Immature natural killer cell (primary cell): ENCODE results near the gene NR3C2. TPM values are rescaled to one million over a fixed set of nuclear protein-coding genes. Genes with fewer than 3 reads are reported as not detected.
"Not testable (repeated sequence)": the region's sequence is repeated elsewhere in the genome, so short reads cannot be mapped to it uniquely, and the experiment has no call there.

Experiments used
- DNase-seq, 3 donors: peaks; one replicate each; pipeline ENCODE4 v3.0.0; 2022; ENCODE audit warnings: mixed read lengths in 1 of 3
- H3K27ac Mint-ChIP-seq, 6 donors: one replicate each; pipeline ENCODE4 v1.8.0; 2020; ENCODE audit warnings: mixed read lengths in 6 of 6, mild to moderate bottlenecking in 5 of 6, inconsistent platforms in 4 of 6, moderate library complexity in 3 of 6
- H3K27me3 Mint-ChIP-seq, 3 donors: one replicate each; pipeline ENCODE4 v1.8.0; 2020 to 2021; ENCODE audit warnings: low read depth in 3 of 3, mild to moderate bottlenecking in 3 of 3, mixed read lengths in 3 of 3, moderate library complexity in 3 of 3, inconsistent platforms in 1 of 3
- H3K36me3 Mint-ChIP-seq, 3 donors: one replicate each; pipeline ENCODE4 v1.8.0; 2020; ENCODE audit warnings: mixed read lengths in 3 of 3, inconsistent platforms in 2 of 3, mild to moderate bottlenecking in 2 of 3
- H3K4me1 Mint-ChIP-seq, 2 donors: one replicate each; pipeline ENCODE4 v1.8.0; 2020; ENCODE audit warnings: inconsistent platforms in 2 of 2, mild to moderate bottlenecking in 2 of 2, mixed read lengths in 2 of 2, moderate library complexity in 1 of 2
- H3K4me3 Mint-ChIP-seq, 5 donors: one replicate each; pipeline ENCODE4 v1.8.0; 2020; ENCODE audit warnings: mild to moderate bottlenecking in 5 of 5, mixed read lengths in 5 of 5, inconsistent platforms in 3 of 5, moderate library complexity in 3 of 5
- H3K9me3 Mint-ChIP-seq, 6 donors: one replicate each; pipeline ENCODE4 v1.8.0; 2020; ENCODE audit warnings: mild to moderate bottlenecking in 6 of 6, mixed read lengths in 6 of 6, inconsistent platforms in 4 of 6, moderate library complexity in 3 of 6
- polyA plus RNA-seq, 3 donors: library from polyadenylated mRNA; unstranded; fragments of 300-500 nt; fragmentation: Illumina TruSeq; gene quantifications; one replicate each; pipeline ENCODE4 v1.2.3, GENCODE V29; 2021

The NR3C2 gene
- polyA plus RNA-seq, 3 donors from 2014 or later = 1.0 to 1.2 (median 1.1) TPM

GRCh38 chr4:148091896-148092295 is 350.3 kb downstream of the NR3C2 start:
- H3K4me3 Mint-ChIP-seq = no peak overlapping the region
- no peak for DNase-seq
- H3K4me1 Mint-ChIP-seq = no peaks in the 10 kb centered on the region
- no peaks in the 10 kb centered on the region for H3K27me3 Mint-ChIP-seq
- H3K36me3 Mint-ChIP-seq = no peaks in the 10 kb centered on the region
- peaks cover 0 to 2% (median 0%) of the 10 kb centered on the region in 6 donors for H3K9me3 Mint-ChIP-seq
- no peak overlapping the region for H3K27ac Mint-ChIP-seq

GRCh38 chr4:148090503-148091476 is 351.4 kb downstream of the NR3C2 start:
- Mint-ChIP-seq H3K27ac (no peak overlapping the region), H3K27me3 (no peaks in the 10 kb centered on the region), H3K4me3 (no peak overlapping the region), H3K4me1 (no peaks in the 10 kb centered on the region), H3K36me3 (no peaks in the 10 kb centered on the region), H3K9me3 (peaks cover 0 to 6% (median 0%) of the 10 kb centered on the region in 6 donors)
- DNase-seq = no peak

- H3K9me3 Mint-ChIP-seq = peaks cover 0 to 6% (median under 1%) of the 10 kb centered on the region in 6 donors
Observed at GRCh38 chr4:148090029-148090428, 352.2 kb downstream of the NR3C2 start.

GRCh38 chr4:148089624-148090023 is 352.6 kb downstream of the NR3C2 start:
- Mint-ChIP-seq H3K4me1 (no peaks in the 10 kb centered on the region), H3K27me3 (peaks cover 0 to 2% (median 0%) of the 10 kb centered on the region in 3 donors), H3K4me3 (no peak overlapping the region), H3K9me3 (peaks cover 0 to 6% (median under 1%) of the 10 kb centered on the region in 6 donors), H3K36me3 (no peaks in the 10 kb centered on the region), H3K27ac (no peak overlapping the region)
- no peak for DNase-seq

More at GRCh38 chr4:148090029-148090428, 352.2 kb downstream of the NR3C2 start:
- Mint-ChIP-seq H3K4me1 (no peaks in the 10 kb centered on the region), H3K27me3 (peaks cover 0 to 2% (median 0%) of the 10 kb centered on the region in 3 donors), H3K36me3 (no peaks in the 10 kb centered on the region), H3K4me3 (no peak overlapping the region), H3K27ac (peak overlapping the region in 1 of 6 donors; percentile 38)
- DNase-seq = no peak

- H3K4me3 Mint-ChIP-seq, H3K9me3 Mint-ChIP-seq, H3K27me3 Mint-ChIP-seq, H3K27ac Mint-ChIP-seq, H3K4me1 Mint-ChIP-seq, DNase-seq: not testable (repeated sequence)
- H3K36me3 Mint-ChIP-seq = peaks cover 9 to 13% (median 9%) of the 10 kb centered on the region in 3 donors
Observed at GRCh38 chr4:148083073-148083472, 359.1 kb downstream of the NR3C2 start.

GRCh38 chr4:148081745-148082144 is 360.5 kb downstream of the NR3C2 start:
- Mint-ChIP-seq H3K4me3 (no peak overlapping the region), H3K4me1 (no peaks in the 10 kb centered on the region), H3K27me3 (peaks cover 0 to 3% (median 2%) of the 10 kb centered on the region in 3 donors), H3K9me3 (peaks cover 0 to 4% (median under 1%) of the 10 kb centered on the region in 6 donors), H3K36me3 (peaks cover 9 to 23% (median 18%) of the 10 kb centered on the region in 3 donors), H3K27ac (no peak overlapping the region)
- no peak for DNase-seq

GRCh38 chr4:148081267-148081666 is 360.9 kb downstream of the NR3C2 start:
- Mint-ChIP-seq H3K4me3 (no peak overlapping the region), H3K36me3 (peaks cover 11 to 24% (median 19%) of the 10 kb centered on the region in 3 donors), H3K27me3 (peaks cover 0 to 3% (median 2%) of the 10 kb centered on the region in 3 donors), H3K4me1 (no peaks in the 10 kb centered on the region), H3K27ac (no peak overlapping the region), H3K9me3 (peaks cover under 1 to 2% (median 2%) of the 10 kb centered on the region in 6 donors)
- no peak for DNase-seq

- Mint-ChIP-seq H3K4me3 (no peak overlapping the region), H3K27ac (peak overlapping the region in 1 of 6 donors; percentile 35), H3K27me3 (peaks cover 0 to 4% (median 0%) of the 10 kb centered on the region in 3 donors), H3K36me3 (peaks cover 24 to 38% (median 33%) of the 10 kb centered on the region in 3 donors), H3K9me3 (peaks cover under 1 to 15% (median 10%) of the 10 kb centered on the region in 6 donors), H3K4me1 (no peaks in the 10 kb centered on the region)
- no peak for DNase-seq
Observed at GRCh38 chr4:148079961-148080360, 362.3 kb downstream of the NR3C2 start.

GRCh38 chr4:148078061-148078460 is 364.2 kb downstream of the NR3C2 start:
- H3K36me3 Mint-ChIP-seq = peaks cover 41 to 55% (median 51%) of the 10 kb centered on the region in 3 donors
- DNase-seq = no peak
- no peak overlapping the region for H3K27ac Mint-ChIP-seq
- H3K4me3 Mint-ChIP-seq = no peak overlapping the region
- peaks cover 0 to 1% (median 0%) of the 10 kb centered on the region in 3 donors for H3K27me3 Mint-ChIP-seq
- no peaks in the 10 kb centered on the region for H3K4me1 Mint-ChIP-seq
- H3K9me3 Mint-ChIP-seq = peaks cover 4 to 31% (median 24%) of the 10 kb centered on the region in 6 donors

- H3K27me3 Mint-ChIP-seq = peaks cover 0 to 1% (median 0%) of the 10 kb centered on the region in 3 donors
- DNase-seq = no peak
- peaks cover 46 to 60% (median 54%) of the 10 kb centered on the region in 3 donors for H3K36me3 Mint-ChIP-seq
- H3K4me3 Mint-ChIP-seq = no peak overlapping the region
- H3K4me1 Mint-ChIP-seq = no peaks in the 10 kb centered on the region
- H3K9me3 Mint-ChIP-seq = peaks cover 4 to 31% (median 24%) of the 10 kb centered on the region in 6 donors
- H3K27ac Mint-ChIP-seq = no peak overlapping the region
Observed at GRCh38 chr4:148077581-148077980, 364.6 kb downstream of the NR3C2 start.

- H3K4me1 Mint-ChIP-seq = no peaks in the 10 kb centered on the region
- H3K9me3 Mint-ChIP-seq = peaks cover 4 to 31% (median 24%) of the 10 kb centered on the region in 6 donors
- no peak overlapping the region for H3K4me3 Mint-ChIP-seq
- peaks cover 48 to 64% (median 57%) of the 10 kb centered on the region in 3 donors for H3K36me3 Mint-ChIP-seq
- no peak for DNase-seq
- H3K27ac Mint-ChIP-seq = no peak overlapping the region
- peaks cover 0 to 1% (median 0%) of the 10 kb centered on the region in 3 donors for H3K27me3 Mint-ChIP-seq
Observed at GRCh38 chr4:148076964-148077363, 365.2 kb downstream of the NR3C2 start.

- DNase-seq = no peak
- peaks cover 4 to 31% (median 24%) of the 10 kb centered on the region in 6 donors for H3K9me3 Mint-ChIP-seq
- no peaks in the 10 kb centered on the region for H3K4me1 Mint-ChIP-seq
- peaks cover 41 to 64% (median 50%) of the 10 kb centered on the region in 3 donors for H3K36me3 Mint-ChIP-seq
- no peak overlapping the region for H3K27ac Mint-ChIP-seq
- H3K4me3 Mint-ChIP-seq = no peak overlapping the region
- H3K27me3 Mint-ChIP-seq = peaks cover 0 to 3% (median 0%) of the 10 kb centered on the region in 3 donors
Observed at GRCh38 chr4:148075438-148075837, 366.8 kb downstream of the NR3C2 start.

GRCh38 chr4:148074462-148074861 is 367.8 kb downstream of the NR3C2 start:
- peaks cover 38 to 65% (median 48%) of the 10 kb centered on the region in 3 donors for H3K36me3 Mint-ChIP-seq
- H3K27ac Mint-ChIP-seq = no peak overlapping the region

GRCh38 chr4:148073349-148073748 is 368.9 kb downstream of the NR3C2 start:
- DNase-seq = no peak
- Mint-ChIP-seq H3K4me1 (no peaks in the 10 kb centered on the region), H3K9me3 (peaks cover 4 to 31% (median 24%) of the 10 kb centered on the region in 6 donors), H3K27me3 (peaks cover 0 to 3% (median 0%) of the 10 kb centered on the region in 3 donors), H3K4me3 (no peak overlapping the region), H3K27ac (no peak overlapping the region), H3K36me3 (peaks cover 38 to 65% (median 48%) of the 10 kb centered on the region in 3 donors)

More at GRCh38 chr4:148074462-148074861, 367.8 kb downstream of the NR3C2 start:
- no peak overlapping the region for H3K4me3 Mint-ChIP-seq
- DNase-seq = no peak
- H3K4me1 Mint-ChIP-seq = no peaks in the 10 kb centered on the region
- H3K9me3 Mint-ChIP-seq = peaks cover 4 to 31% (median 24%) of the 10 kb centered on the region in 6 donors
- H3K27me3 Mint-ChIP-seq = peaks cover 0 to 3% (median 0%) of the 10 kb centered on the region in 3 donors
